Fibroblast of the aortic adventitia (primary cell): ENCODE measurements around the gene COX14. TPM values are rescaled to one million over a fixed set of nuclear protein-coding genes. Genes with fewer than 3 reads are reported as not detected.
"Not testable (repeated sequence)": the region's sequence is repeated elsewhere in the genome, so short reads cannot be mapped to it uniquely, and the experiment has no call there.

ENCODE experiments used
- DNase-seq: peaks from one replicate; pipeline ENCODE4 v3.0.0-alpha.2; 2010; ENCODE audit warnings: low read depth
- H3K4me3 ChIP-seq: 2 replicates; pipeline ENCODE4 v1.5.1; 2011; ENCODE audit warnings: low read depth, mild to moderate bottlenecking, control low read depth, low read length, moderate library complexity
- CTCF ChIP-seq: IDR thresholded peaks from 2 replicates; pipeline ENCODE4 v1.5.1; 2011; ENCODE audit warnings: mild to moderate bottlenecking, low read length, control low read depth, inconsistent platforms; ENCODE audit not compliant: insufficient read depth
- total RNA-seq: library from RNA; depleted of rRNA; stranded (reverse); fragments of >200 nt; gene quantifications from 2 replicates; pipeline ENCODE4 v1.2.3, GENCODE V29; 2012; ENCODE audit warnings: low replicate concordance

COX14 gene
- total RNA-seq, 1 donor = 36.4 TPM

- no peak for TF ChIP-seq CTCF
- no peak for DNase-seq
- H3K4me3 ChIP-seq = no peak overlapping the region
Measured at GRCh38 chr12:50129290-50129689, 17.3 kb downstream of the COX14 start.

- H3K4me3 ChIP-seq = no peak overlapping the region
- peak; percentile 78 for DNase-seq
- peak; percentile 56 for TF ChIP-seq CTCF
Measured at GRCh38 chr12:50132505-50133135, 20.6 kb downstream of the COX14 start.

- TF ChIP-seq CTCF = no peak
- DNase-seq = no peak
- no peak overlapping the region for H3K4me3 ChIP-seq
Measured at GRCh38 chr12:50142993-50143392, 31.0 kb downstream of the COX14 start.

- no peak for DNase-seq
- no peak overlapping the region for H3K4me3 ChIP-seq
- no peak for TF ChIP-seq CTCF
Measured at GRCh38 chr12:50145439-50145838, 33.4 kb downstream of the COX14 start.

GRCh38 chr12:50147281-50147680 is 35.2 kb downstream of the COX14 start:
- no peak overlapping the region for H3K4me3 ChIP-seq
- no peak for DNase-seq
- no peak for TF ChIP-seq CTCF

- not testable (repeated sequence) for H3K4me3 ChIP-seq, DNase-seq
Measured at GRCh38 chr12:50148011-50148410, 36.0 kb downstream of the COX14 start.

- H3K4me3 ChIP-seq = no peak overlapping the region
- TF ChIP-seq CTCF = no peak
- DNase-seq = no peak
Measured at GRCh38 chr12:50149311-50149710, 37.3 kb downstream of the COX14 start.
